Measurements from ENCODE around the gene CPXM1. TPM values are rescaled to one million over a fixed set of nuclear protein-coding genes. Genes with fewer than 3 reads are reported as not detected.

The CPXM1 gene
- total and polyA plus RNA-seq, 7 donors, result 0.27 to 1.3 (median 0.44) TPM

- H3K4me3 ChIP-seq, result no peak overlapping the region
- H3K27ac ChIP-seq, result no peak overlapping the region
- no peaks in the 10 kb centered on the region for H3K4me1 ChIP-seq
- intact Hi-C loops (cut with DNase I), result no loop called here
- DNase-seq (no peak), ATAC-seq (no peak)
- WGBS, 3 donors, result 81 to 88% (median 83%) methylated on average over 16 of the region's 16 CpGs
- H3K9me3 ChIP-seq, result no peaks in the 10 kb centered on the region
- no peaks in the 10 kb centered on the region for H3K36me3 ChIP-seq (ENCODE audit: insufficient read depth in 1 of 2, low read depth in 1 of 2)
- H3K27me3 ChIP-seq (ENCODE audit: insufficient read depth in 3 of 3, low read length in 2 of 3), result peaks cover 0 to 76% (median 30%) of the 10 kb centered on the region in 3 donors
- TF ChIP-seq CTCF (IDR thresholded peaks at IDR 0.05), result no peak
Observed at GRCh38 chr20:2797136-2797983, 3.1 kb downstream of the CPXM1 start.

- H3K4me3 ChIP-seq, result no peak overlapping the region
- DNase-seq (no peak), ATAC-seq (no peak)
- no peaks in the 10 kb centered on the region for H3K9me3 ChIP-seq
- WGBS, 3 donors, result 90 to 93% (median 93%) methylated on average over 18 to 20 of the region's 20 CpGs
- H3K27me3 ChIP-seq (ENCODE audit: insufficient read depth in 3 of 3, low read length in 2 of 3), result peaks cover 0 to 64% (median 25%) of the 10 kb centered on the region in 3 donors
- no peak overlapping the region for H3K27ac ChIP-seq
- no peak for TF ChIP-seq CTCF (IDR thresholded peaks at IDR 0.05)
- no peaks in the 10 kb centered on the region for H3K4me1 ChIP-seq
- no peaks in the 10 kb centered on the region for H3K36me3 ChIP-seq (ENCODE audit: insufficient read depth in 1 of 2, low read depth in 1 of 2)
- intact Hi-C loops (cut with DNase I), result no loop called here
Observed at GRCh38 chr20:2796011-2796660, 4.3 kb downstream of the CPXM1 start.

GRCh38 chr20:2795451-2795850 is 5.0 kb downstream of the CPXM1 start:
- no peak overlapping the region for H3K27ac ChIP-seq
- no peaks in the 10 kb centered on the region for H3K9me3 ChIP-seq
- no peaks in the 10 kb centered on the region for H3K36me3 ChIP-seq (ENCODE audit: insufficient read depth in 1 of 2, low read depth in 1 of 2)
- no peak for TF ChIP-seq CTCF (IDR thresholded peaks at IDR 0.05)
- WGBS, 3 donors, result 89 to 90% (median 89%) methylated on average over 24 of the region's 24 CpGs
- ATAC-seq, result no peak
- DNase-seq, result no peak
- intact Hi-C loops (cut with DNase I), result no loop called here
- no peaks in the 10 kb centered on the region for H3K4me1 ChIP-seq
- no peak overlapping the region for H3K4me3 ChIP-seq
- H3K27me3 ChIP-seq (ENCODE audit: insufficient read depth in 3 of 3, low read length in 2 of 3), result peaks cover 0 to 57% (median 22%) of the 10 kb centered on the region in 3 donors

- Histone ChIP-seq H3K4me1 (no peaks in the 10 kb centered on the region), H3K27me3 (ENCODE audit: insufficient read depth in 3 of 3, low read length in 2 of 3) (peaks cover 0 to 52% (median 20%) of the 10 kb centered on the region in 3 donors), H3K27ac (no peak overlapping the region), H3K9me3 (no peaks in the 10 kb centered on the region), H3K4me3 (no peak overlapping the region), H3K36me3 (ENCODE audit: insufficient read depth in 1 of 2, low read depth in 1 of 2) (no peaks in the 10 kb centered on the region)
- TF ChIP-seq CTCF (IDR thresholded peaks at IDR 0.05), result no peak
- DNase-seq (no peak), ATAC-seq (no peak)
- intact Hi-C loops (cut with DNase I), result no loop called here
- 78 to 81% (median 80%) methylated on average over 11 of the region's 11 CpGs for WGBS, 3 donors
Observed at GRCh38 chr20:2794866-2795447, 5.5 kb downstream of the CPXM1 start.
